Measurements from ENCODE around the gene EFHD1.
A peak's percentile ranks its signal among the peaks of the same experiment; 100 is the strongest.
"Not testable (repeated sequence)": the region's sequence is repeated elsewhere in the genome, so short reads cannot be mapped to it uniquely, and the experiment has no call there.

EFHD1 gene

DNA sequence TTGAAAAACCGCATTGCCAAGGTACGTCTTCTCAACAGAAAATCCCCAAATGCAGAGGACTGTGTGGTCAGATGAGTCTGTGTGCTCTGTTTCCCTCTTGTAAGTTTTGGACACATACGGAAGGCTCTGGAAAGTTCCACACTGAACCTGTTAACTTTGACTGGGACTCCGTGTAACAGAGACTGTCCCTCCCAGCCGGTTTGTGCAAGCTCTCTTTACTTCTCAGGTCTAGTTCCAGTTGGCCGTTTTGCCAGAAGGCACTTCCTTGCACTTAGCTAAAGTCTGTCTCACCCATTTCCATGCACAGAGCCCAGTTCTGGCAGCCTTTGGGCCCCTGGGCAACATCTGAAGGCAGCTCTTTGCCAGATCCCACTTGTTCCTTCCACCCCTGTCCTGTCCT lies 22.0 kb downstream of the EFHD1 start:
- no peak for DNase-seq

DNA sequence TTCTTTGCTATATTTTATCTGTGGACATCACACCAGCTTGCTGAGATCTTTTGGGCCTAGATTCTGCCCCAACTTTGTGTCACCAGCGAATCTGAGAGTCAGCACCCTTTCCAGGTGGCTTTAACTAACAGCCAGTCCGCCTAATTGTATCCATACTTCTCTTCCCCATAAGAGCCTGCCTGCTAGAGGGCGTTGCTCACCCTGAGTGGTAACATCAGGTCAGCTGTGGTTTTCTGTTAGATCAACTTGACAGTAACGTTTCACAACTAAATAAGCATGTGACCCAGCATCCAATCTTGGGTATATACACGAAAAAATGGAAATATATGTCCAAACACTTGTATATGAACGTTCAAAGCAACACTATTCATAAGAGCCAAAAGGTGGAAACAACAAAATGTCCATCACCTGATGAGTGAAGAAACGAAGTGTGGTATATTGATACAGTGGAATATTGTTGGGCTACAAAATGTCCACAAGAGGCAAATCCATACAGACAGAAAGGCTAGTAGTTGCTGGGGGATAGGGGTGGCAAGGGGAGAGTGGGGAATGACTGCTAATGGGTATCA lies 24.9 kb downstream of the EFHD1 start:
- DNase-seq, result no peak

DNA sequence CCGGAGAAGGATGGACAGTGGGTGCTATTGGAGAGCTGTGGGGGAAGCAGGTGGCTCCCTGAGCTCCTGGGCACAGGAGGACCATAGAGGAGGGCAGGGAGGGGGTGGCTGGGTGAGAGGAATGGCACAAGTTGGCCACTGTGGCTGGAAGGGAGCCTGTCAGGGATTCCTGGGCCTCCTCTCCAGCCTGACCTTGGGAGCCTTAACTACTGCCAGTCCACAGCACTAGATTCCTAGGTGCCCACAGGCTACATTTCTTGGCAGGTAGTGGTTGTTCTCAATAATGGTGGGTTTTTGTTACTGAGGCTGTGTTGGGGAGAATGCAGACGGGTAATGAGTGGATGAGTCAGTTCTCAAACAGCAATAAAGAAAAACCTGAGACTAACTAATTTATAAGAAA lies 26.0 kb downstream of the EFHD1 start:
- no peak for DNase-seq

DNA sequence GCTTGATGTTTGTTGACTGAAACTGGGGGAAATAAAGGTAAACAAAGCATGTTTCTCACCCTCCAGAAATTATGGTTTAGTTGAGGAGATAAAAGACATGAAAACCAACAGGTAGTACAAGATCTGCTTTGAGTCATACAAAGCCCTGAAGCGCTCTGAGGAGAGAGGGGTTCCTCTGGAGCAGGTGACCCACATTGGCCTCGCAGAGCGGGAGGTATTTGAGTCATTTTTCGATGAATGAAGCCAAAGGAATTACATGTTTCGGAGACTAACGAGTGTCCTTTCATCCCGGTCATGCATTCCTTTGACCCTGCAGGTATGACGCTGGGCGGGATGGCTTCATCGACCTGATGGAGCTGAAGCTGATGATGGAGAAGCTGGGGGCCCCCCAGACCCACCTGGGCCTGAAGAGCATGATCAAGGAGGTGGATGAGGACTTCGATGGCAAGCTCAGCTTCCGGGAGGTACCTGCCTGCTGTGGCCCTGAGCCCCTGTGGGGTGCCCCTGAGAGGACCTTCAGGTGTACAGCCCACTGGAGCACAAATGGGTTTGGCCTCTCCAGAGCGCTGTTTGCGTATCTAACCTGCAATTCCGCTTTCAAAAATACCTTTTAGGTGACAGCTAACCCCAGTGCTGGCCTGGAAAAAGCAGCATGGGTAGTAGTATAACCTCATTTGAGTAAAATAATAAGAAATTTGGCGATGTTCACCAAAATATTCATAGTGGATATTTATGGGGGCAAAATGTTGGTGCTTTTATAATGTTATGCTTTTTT lies 29.3 kb downstream of the EFHD1 start:
- DNase-seq, result no peak

DNA sequence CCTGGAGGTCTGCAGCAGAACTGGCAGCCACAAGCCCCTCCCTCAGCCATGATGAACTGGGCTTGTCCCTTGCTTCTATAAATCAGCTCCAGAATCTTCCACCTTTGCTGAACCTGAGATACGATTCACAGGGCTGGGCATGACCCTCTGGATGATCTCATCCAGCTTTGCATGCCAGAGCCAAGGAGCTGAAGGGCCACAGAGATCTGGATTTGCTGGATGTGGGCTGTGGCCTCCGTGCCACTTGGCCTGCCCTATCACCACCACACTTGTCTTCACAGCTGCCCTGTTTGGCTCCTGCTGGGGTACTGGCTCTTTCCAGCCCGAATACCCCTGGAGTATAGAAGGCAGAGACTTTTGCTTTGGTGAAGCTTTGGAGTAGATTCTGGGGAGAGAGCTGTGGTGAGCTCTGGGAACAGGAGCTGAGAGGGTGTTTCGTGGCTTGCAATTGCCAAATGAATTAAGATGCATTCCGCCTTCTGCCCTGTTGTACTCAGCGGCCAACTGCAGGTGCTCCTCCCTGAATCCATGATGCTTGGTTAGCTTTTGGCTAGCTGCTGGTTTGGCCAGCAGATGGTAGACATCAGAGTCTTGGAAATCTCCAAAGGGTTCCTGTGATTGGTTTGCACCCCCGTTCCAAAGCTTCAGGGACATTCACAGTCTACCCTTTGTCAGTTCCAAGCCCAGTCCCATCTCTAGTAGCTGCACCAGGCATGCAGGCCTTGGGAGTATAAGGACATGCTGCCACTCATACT lies 32.8 kb downstream of the EFHD1 start:
- DNase-seq, result no peak

DNA sequence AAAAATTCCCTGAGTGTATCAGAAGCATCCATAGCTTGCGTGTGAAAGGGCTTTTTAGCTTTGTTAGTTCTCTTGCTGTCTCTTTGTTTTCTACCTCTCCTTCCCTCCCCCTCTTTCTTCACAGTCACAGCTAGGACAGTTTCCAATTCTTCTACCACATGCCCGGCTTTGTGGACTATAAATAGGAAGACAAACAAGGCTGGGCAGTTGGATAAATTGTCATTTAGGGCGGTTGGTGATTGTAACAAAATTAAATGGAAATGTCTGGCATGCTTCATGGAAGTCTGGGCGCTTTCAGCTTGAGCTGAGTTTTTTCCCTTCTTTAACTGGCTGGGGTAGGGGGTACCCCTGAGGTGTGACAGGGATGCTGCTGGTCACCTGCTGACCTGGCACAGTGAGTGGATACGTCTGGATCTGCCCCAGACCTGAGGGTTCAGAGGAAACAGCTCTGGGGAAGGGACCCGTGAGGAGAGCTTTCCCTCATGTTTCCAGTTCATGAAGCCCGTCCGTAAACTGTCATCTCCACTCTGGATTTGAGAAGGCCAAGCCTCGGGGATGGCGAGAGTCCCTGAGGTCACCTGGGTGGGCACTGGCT lies 34.7 kb downstream of the EFHD1 start:
- no peak for DNase-seq

DNA sequence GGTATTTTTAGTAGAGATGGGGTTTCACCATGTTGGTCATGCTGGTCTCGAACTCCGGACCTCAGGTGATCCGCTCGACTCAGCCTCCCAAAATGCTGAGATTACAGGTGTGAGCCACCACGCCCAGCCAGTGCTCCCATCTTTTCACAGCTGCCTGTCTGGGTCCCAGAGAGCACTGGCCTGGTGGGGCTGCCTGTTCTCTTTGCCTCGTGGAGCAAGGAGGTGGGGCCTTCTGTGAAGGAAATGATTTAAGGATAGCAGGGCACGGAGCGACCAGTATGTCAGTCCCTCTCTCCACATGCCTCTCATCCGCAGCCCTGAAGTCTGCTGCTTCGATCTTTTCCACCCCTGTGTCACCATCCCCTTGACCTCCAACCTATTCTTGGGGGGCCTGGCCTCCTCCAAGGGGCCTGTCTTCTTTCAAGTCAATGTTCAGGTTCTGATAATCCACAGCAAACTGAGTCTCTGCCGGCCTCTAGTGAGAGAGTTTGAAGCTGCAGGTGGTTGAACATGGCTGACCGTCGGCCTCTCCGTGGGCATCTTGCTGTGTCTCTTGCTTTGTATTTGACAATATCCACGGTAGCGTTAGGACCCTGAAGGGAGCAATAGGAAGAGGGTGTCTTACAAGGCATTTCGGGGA lies 35.5 kb downstream of the EFHD1 start:
- no peak for DNase-seq

DNA sequence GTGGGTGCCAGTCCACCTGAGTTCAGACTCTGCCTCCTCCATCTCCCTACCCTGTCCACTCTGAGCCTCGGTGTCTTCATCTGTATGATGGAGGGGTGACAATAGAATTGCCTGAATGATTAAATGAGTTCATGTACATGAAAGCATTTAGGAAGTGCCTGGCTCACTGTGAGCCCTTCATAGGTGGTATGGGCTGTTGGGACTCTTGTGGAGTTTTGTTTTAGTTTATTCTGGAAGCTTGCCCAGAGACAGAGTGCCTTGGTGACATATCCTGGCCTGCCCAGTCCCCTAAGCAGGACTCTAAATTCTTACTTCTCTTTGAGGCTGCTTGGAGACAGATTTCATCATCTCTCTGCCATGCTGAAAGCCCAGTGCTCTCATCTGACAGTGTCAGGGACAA lies 39.2 kb downstream of the EFHD1 start:
- no peak for DNase-seq

DNA sequence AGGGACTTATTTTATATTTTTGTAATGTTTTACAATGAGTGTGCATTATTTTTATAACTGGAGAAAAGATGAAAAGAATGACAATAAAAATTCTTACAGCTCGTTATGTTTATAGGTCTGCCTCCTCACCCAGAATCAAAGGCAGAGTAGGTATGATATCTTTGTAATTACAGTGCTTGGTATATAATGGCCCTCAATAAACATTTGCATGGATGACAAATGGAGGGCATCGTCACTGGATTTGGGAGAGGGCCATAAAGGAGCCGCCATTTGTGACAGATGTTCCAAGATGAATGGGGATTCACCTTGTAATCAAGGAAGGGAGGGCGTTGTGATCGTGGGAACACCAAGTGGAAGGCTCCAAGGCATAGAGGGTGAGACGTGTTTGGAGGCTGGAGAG lies 41.1 kb downstream of the EFHD1 start:
- DNase-seq, result no peak

DNA sequence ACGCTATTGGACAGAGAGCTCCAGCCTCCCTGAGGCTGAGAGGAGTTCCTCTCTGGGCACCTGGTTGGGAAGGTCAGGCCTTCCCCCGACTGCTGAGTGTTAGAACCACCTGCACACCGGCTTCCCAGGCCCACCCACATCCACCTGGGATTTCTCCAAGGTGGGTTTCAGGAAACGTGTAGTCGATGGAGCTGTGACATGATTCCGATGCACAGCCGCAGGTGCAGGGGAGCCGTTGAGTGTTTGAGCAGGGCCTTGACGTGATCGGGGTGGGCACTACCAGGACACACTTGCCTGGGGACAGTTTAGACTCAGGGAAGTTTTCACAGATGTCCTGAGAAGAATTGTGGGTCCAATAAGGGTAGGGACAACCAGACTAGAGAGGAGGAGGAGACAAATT lies 42.0 kb downstream of the EFHD1 start:
- DNase-seq, result no peak

DNA sequence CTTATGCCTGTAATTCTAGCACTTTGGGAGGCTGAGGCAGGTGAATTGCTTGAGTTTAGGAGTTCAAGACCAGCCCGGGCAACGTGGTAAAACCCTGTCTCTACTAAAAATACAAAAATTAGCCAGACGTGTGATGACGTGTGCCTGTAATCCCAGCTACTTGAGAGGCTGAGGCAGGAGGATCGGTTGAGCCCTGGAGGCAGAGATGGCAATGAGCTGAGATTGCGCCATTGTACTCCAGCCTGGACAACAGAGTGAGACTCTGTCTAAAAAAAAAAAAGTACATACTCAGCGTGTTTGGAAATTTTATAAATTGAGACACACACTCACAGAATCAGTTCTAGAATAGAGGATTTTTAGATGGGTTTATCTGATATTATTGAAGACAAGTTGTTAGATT lies 46.6 kb downstream of the EFHD1 start:
- no peak for DNase-seq

DNA sequence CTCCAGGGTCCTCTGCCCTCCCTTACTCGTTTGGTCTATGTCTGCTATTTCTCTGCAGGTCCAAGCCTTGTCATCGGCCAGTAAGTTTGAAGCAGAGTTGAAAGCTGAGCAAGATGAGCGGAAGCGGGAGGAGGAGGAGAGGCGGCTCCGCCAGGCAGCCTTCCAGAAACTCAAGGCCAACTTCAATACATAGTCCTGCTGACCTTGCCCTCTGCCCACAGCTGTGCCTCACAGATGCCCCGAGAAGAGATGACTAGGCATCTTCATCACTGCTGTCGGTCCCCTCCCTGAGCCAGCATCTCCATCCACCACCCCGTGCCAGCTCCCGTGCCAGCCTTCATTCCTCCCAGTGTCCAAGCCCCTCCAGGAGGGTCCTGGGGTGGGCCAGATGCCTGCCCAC lies 48.1 kb downstream of the EFHD1 start:
- no peak for DNase-seq

DNA sequence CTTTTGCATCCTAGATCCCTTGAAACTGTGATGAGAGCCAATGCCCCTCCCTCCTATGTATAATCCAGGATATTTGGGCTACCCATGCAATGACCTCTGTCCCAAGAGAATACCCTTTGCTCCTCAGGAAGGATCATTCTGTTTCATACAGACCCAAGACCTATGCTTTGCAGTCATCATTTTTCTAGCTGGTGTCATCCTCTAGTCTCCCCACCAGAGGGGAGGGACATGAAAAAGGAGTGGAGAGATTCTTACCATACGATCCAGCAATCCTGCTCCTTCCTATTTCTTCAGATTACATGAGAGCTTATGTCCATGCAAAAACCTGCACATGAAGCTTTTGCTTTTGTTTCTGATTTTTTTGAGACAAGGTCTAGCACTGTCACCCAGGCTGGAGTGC lies 50.0 kb downstream of the EFHD1 start:
- no peak for DNase-seq

DNA sequence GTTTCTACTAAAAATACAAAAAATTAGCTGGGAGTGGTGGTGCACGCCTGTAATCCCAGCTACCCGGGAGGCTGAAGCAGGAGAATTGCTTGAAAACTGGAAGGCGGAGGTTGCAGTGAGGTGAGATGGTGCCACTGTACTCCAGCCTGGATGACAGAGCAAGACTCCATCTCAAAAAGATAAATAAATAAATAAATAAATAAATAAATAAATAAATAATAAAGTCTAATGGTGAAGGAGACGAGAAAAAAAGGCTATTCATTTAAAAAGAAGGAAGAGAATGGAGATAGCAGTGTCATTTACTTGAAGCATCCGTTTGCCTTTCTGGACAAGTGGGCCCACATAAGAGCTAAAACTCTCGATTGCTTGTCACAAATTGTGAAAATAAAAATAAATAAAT lies 52.0 kb downstream of the EFHD1 start:
- DNase-seq, result not testable (repeated sequence)

DNA sequence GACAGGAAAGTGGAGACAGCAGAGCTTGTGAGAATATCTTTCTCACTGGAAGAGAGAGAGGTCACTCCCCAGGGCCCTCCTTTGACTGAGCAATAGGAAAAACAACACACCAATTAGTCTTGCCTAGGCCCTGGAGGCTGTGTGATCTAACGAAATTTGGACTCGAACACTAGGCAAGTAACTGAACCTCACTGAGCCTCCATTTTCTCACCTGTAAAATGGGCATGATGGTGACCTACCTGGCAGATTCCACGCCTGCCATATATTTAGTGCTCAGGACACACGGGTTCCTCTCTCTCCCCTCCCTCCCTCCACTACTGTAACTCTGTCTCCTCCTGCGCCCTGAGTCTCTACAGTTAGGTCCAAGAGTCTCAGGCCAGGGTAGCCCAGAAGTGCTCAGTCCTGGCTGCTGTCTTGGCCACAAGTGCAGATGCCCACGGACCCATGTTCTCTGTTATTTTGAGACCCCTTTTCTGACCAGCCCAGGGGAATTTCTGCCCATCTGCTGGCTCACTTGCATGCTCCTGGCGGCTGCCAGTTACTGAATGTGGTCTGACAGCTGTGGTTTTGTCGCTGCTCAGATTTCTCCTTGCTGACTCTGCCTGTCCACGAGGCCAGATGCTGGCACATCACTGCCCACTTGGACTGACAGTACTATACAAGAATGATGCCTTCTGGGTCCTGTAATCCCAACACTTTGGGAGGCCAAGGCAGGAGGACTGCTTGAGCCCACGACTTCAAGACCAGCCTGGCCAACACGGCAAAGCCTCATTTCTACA lies 54.2 kb downstream of the EFHD1 start:
- DNase-seq, result no peak

DNA sequence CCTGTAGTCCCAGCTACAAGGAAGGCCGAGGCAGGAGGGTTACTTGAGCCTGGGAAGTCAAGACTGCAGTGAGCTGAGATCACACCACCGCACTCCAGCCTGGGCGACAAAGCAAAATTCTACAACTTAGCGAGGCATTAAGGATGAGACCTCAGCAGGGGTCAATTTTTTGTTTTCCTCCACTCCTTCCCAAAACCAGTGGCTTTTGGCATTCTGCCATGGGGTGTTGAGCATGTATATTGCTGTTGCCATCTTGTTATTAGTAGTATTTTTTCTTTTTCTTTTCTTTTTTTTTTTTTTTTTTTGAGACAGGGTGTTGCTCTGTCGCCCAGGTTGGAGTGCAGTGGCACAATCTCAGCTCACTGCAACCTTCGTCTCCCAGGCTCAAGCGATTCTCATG lies 54.8 kb downstream of the EFHD1 start:
- no peak for DNase-seq

DNA sequence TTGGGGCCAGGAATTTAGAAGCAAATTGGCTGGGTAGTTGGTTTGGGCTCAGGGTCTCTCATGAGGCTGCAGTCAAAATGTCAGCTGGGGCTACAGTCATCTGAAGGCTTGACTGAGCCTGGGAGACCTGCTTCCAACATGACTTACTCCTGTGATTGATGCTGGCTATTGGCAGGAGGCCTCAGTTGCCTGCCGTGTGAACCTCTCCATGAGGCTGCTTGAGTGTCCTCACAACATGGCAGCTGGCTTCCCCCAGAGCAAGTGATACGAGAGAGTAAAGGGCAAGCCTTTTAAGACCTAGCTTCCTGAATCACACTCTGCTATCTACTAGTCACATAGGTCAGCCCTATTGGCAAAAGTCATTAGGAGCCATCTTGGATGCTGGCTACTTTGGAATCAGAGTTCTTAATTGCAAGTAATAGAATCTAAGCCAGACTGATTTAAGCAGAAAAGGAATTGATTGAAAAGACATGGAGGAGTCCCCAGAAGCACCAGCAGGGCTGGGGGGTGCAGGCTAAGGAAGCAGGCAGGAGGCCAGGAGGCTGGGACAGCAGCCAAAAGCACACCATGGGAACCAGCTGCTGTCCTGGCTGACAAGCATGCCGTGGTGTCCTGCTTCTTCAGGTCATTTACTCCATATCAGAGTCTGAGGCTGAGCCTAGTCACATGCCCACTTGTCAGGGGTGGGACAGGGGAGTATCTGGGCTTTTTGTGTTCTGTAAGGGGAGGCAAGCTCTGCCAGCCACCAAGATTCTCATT lies 55.9 kb downstream of the EFHD1 start:
- no peak for DNase-seq

DNA sequence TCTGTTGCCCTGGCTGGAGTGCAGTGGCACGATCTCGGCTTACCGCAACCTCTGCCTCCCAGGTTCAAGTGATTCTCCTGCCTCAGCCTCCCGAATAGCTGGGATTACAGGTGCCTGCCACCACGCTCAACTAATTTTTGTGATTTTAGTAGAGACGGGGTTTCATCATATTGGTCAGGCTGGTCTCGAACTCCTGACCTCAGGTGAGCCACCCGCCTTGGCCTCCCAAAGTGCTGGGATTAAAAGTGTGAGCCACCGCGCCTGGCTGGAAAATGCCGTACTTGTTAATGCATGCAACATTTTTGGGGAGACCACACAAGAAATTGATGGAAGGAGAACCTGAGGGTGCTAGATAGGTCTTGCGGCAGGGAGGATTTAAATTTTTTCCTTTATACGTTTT lies 57.7 kb downstream of the EFHD1 start:
- not testable (repeated sequence) for DNase-seq

DNA sequence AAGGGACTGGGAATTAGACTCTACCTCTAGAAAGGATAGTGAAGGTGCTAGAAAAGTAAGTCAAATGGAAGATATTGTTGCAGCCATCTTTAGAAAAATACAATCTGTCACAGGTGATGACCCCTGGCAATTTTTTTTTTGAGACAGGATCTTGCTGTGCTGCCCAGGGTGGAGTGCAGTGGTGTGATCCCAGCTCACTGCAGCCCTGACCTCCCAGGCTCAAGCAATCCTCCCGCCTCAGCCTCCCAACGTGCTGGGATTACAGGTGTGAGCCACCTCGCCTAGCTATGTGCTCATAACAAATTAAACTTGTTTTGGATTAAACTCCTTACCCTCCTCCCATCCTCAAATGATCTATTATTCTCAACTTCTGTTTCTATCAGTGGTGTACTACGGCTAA lies 59.9 kb downstream of the EFHD1 start:
- DNase-seq, result no peak

DNA sequence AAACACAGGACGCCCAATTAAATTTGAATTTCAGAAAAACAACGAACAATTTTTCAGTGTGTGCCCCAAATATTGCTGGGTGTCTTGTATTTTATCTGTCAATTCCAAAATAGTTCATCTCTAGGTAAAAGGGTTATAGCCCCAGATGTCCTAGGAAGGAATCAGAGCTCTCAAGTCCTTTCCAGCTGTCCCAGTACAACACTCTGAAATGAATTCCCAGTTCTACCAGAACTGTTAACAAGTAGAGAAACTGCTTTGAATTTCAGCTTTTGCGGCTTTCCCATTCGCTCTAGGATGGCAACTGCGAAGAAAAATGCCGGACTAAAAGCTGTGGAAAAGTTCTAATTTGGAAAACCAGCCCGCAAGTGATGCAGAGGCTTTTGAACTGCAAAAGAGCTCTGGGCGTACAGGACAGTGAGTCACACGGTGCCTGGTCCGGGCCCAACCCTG lies 63.2 kb downstream of the EFHD1 start:
- DNase-seq, result no peak

DNA sequence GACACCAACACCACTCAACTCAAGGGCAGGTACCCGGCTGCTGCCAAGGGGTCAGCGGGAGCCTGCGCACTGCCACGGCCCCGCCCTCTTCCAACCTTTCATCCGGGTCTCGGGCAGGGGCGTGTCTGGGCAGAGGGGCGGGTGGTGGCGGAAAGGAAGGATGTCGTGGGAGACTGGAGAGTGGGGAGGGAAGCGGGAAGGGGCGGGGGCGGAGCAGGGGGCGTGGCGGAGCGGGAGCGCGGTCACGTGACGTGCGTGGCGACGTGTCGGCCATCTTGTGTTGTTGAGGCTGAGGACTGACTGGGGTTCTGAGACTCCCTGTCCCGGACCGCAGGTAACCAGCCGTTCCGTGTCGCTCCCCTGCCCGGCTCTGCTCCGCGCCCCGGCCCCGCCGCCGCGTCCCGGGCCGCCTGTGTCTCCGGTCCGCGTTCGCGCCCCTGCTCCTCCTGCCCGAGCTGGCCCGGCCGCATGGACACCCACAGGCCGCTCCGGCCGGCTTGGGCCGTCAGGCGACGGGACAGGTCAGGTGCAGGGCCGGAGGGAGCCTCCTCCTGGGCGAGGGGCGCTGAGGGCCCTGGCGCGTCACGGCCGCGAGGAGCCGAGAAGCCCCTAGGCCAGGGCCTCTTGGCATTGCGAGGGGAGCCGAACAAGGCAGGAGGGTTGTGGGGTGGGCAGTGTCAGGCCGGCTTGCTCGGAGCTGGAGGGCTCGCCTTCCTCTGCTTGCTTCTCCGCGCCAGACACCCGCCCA lies 63.8 kb downstream of the EFHD1 start, which contains the start of gene GIGYF2:
Gene GIGYF2 (plus strand): TSS at position 273 of the 748 bp plus-strand sequence. CDS start 37,867 bp downstream, outside the sequence.
- DNase-seq, result peak; percentile 93
